HepG2 (cell line): ENCODE data around the gene METAP1D. TPM values are rescaled to one million over a fixed set of nuclear protein-coding genes. Genes with fewer than 3 reads are reported as not detected.

Experiments
- CREBL2 ChIP-seq: sonication (generic); formaldehyde crosslinking; IDR thresholded peaks from 2 replicates; pipeline ENCODE4 v1.8.1; 2023; ENCODE audit warnings: missing genetic modification reagents, mild to moderate bottlenecking, borderline replicate concordance
- CTCF ChIP-seq: sonication (generic); formaldehyde crosslinking; IDR thresholded peaks from 2 replicates; pipeline ENCODE4 v1.5.0; 2020; ENCODE audit warnings: mild to moderate bottlenecking, missing genetic modification reagents, moderate library complexity
- IKZF4 ChIP-seq: sonication (generic); formaldehyde crosslinking; IDR thresholded peaks from 2 replicates; pipeline ENCODE4 v1.5.1; 2020; ENCODE audit warnings: borderline replicate concordance, mild to moderate bottlenecking, low read depth, missing genetic modification reagents; ENCODE audit errors: not compliant biosample characterization
- MLLT10 ChIP-seq: sonication (generic); formaldehyde crosslinking; IDR thresholded peaks from 2 replicates; pipeline ENCODE4 v1.4.0; 2020; ENCODE audit warnings: missing genetic modification reagents
- NR2F1 ChIP-seq, 2 experiments: fragments of 450-650 bp in 1 of 2; formaldehyde crosslinking in 1 of 2; IDR thresholded peaks; 2 replicates each; pipeline versions ENCODE4 v1.5.0 to v1.6.1; 2016 to 2020; ENCODE audit warnings: mild to moderate bottlenecking in 1 of 2, missing compliant biosample characterization in 1 of 2, missing genetic modification reagents in 1 of 2, moderate library complexity in 1 of 2
- PAWR ChIP-seq: sonication (generic); formaldehyde crosslinking; IDR thresholded peaks from 2 replicates; pipeline ENCODE4 v1.4.0; 2020; ENCODE audit warnings: missing genetic modification reagents, mild to moderate bottlenecking, borderline replicate concordance
- PRMT3 ChIP-seq: sonication (generic); formaldehyde crosslinking; IDR thresholded peaks from 2 replicates; pipeline ENCODE4 v1.8.1; 2022; ENCODE audit warnings: low read depth, mild to moderate bottlenecking, moderate library complexity, missing genetic modification reagents, borderline replicate concordance
- TEAD2 ChIP-seq: sonication (generic); formaldehyde crosslinking; IDR thresholded peaks from 2 replicates; pipeline ENCODE4 v1.9.0; 2021; ENCODE audit warnings: missing genetic modification reagents
- TEAD3 ChIP-seq: optimal IDR thresholded peaks from 2 replicates; pipeline ENCODE3; 2016; ENCODE audit warnings: borderline replicate concordance
- ZNF337 ChIP-seq: sonication (generic); formaldehyde crosslinking; IDR thresholded peaks from 2 replicates; pipeline ENCODE4 v1.5.1; 2020; ENCODE audit warnings: missing genetic modification reagents, low read depth, mild to moderate bottlenecking, borderline replicate concordance
- ZNF34 ChIP-seq: sonication (generic); formaldehyde crosslinking; IDR thresholded peaks from 2 replicates; pipeline ENCODE4 v1.4.0; 2020; ENCODE audit warnings: mild to moderate bottlenecking, missing genetic modification reagents, borderline replicate concordance
- ZNF543 ChIP-seq: sonication (generic); formaldehyde crosslinking; IDR thresholded peaks from 2 replicates; pipeline ENCODE4 v1.4.0; 2020; ENCODE audit warnings: mild to moderate bottlenecking, missing genetic modification reagents
- ZNF660 ChIP-seq: sonication (generic); formaldehyde crosslinking; IDR thresholded peaks from 2 replicates; pipeline ENCODE4 v1.5.1; 2020; ENCODE audit warnings: mild to moderate bottlenecking, low read depth, missing genetic modification reagents, borderline replicate concordance
- ZNF710 ChIP-seq: sonication (generic); formaldehyde crosslinking; IDR thresholded peaks from 2 replicates; pipeline ENCODE4 v1.5.0; 2020; ENCODE audit warnings: mild to moderate bottlenecking, missing genetic modification reagents, borderline replicate concordance
- ZNF772 ChIP-seq: sonication (generic); formaldehyde crosslinking; IDR thresholded peaks from 2 replicates; pipeline ENCODE4 v1.5.0; 2020; ENCODE audit warnings: mild to moderate bottlenecking, missing genetic modification reagents
- polyA plus RNA-seq, 8 experiments: library from polyadenylated mRNA; depleted of rRNA in 3 of 8; stranded (reverse) in 7 of 8; unstranded in 1 of 8; fragments of >200 nt; fragmentation: Illumina TruSeq in 4 of 8; extraction: Trizol in 4 of 8; gene quantifications; 2 replicates each; pipeline versions ENCODE4 v1.2.1 to v1.2.3, GENCODE V29; 2011 to 2016; ENCODE audit warnings: low read depth in 4 of 8, missing spikeins in 1 of 8, mixed read lengths in 1 of 8; ENCODE audit not compliant: insufficient read depth in 1 of 8
- total RNA-seq, 5 experiments: library from RNA; depleted of rRNA; stranded (reverse); fragments of >200 nt; fragmentation: Illumina TruSeq; extraction: Trizol; gene quantifications; 2 replicates each; pipeline ENCODE4 v1.2.3, GENCODE V29; 2016; ENCODE audit warnings: low read depth in 1 of 5

METAP1D gene
- total and polyA plus RNA-seq, 2 of the 13 experiments (the other 11 are each of a cell fraction or from before 2014, with no cell fraction given): 14.7 to 21.6 TPM

GRCh38 chr2:172102391-172103359 is 102.9 kb downstream of the METAP1D start, which contains the start of gene DLX2 (continued):
- TF ChIP-seq ZNF772 (CRISPR knock-in tag): peak; percentile 66; the same call in 1 of the 2 replicates
- TF ChIP-seq ZNF543 (CRISPR knock-in tag): peak; percentile 72
- TF ChIP-seq CTCF (CRISPR knock-in tag): peak; percentile 59
- TF ChIP-seq ZNF710 (CRISPR knock-in tag): peak; percentile 76
- TF ChIP-seq PAWR (CRISPR knock-in tag): no peak
- peak; percentile 63 for TF ChIP-seq PRMT3 (CRISPR knock-in tag)
- peak; percentile 71; the same call in 1 of the 2 replicates for TF ChIP-seq TEAD2 (CRISPR knock-in tag)
- TF ChIP-seq ZNF34 (CRISPR knock-in tag): no peak
- no peak for TF ChIP-seq ZNF337 (CRISPR knock-in tag)
- TF ChIP-seq NR2F1 (CRISPR knock-in tag; IDR thresholded peaks at IDR 0.05): 0 out of 4 replicates have a peak, but pooled peaks of 1 of the 2 experiments have one; percentile 12
- TF ChIP-seq TEAD3 (CRISPR knock-in tag): peak; percentile 73
- peak; percentile 95 for TF ChIP-seq IKZF4 (CRISPR knock-in tag)
- TF ChIP-seq MLLT10 (CRISPR knock-in tag): no peak
- TF ChIP-seq CREBL2 (CRISPR knock-in tag): peak; percentile 88; the same call in 1 of the 2 replicates
- no peak for TF ChIP-seq ZNF660 (CRISPR knock-in tag)
